Neural cell (in vitro differentiated cells): ENCODE results near the gene PHACTR1. TPM values are rescaled to one million over a fixed set of nuclear protein-coding genes. Genes with fewer than 3 reads are reported as not detected.

Experiments
- H2AFZ ChIP-seq: fragments of 200-600, 300-800 bp; sonication (generic), shearing (Covaris generic); 2 replicates; pipeline ENCODE4 v1.6.0; 2014; ENCODE audit warnings: low read depth, mild to moderate bottlenecking, antibody characterized with exemption, low read length, moderate library complexity
- H3F3A ChIP-seq: fragments of 200-600 bp; shearing (Covaris generic); 2 replicates; pipeline ENCODE4 v1.6.1; 2016; ENCODE audit warnings: mild to moderate bottlenecking, moderate library complexity, mixed read lengths, antibody characterized with exemption, low read length; ENCODE audit not compliant: insufficient read depth, poor library complexity, severe bottlenecking
- H3K27ac ChIP-seq: fragments of 200-600, 300-800 bp; sonication (generic), shearing (Covaris generic); 2 replicates; pipeline ENCODE4 v1.5.1; 2014; ENCODE audit warnings: mild to moderate bottlenecking, low read length, moderate library complexity
- H3K27me3 ChIP-seq: fragments of 300-800, 200-600 bp; sonication (generic), shearing (Covaris generic); 2 replicates; pipeline ENCODE4 v1.6.0; 2014; ENCODE audit warnings: mild to moderate bottlenecking, low read depth, low read length, moderate library complexity; ENCODE audit not compliant: insufficient read depth
- H3K36me3 ChIP-seq: fragments of 300-800, 200-600 bp; sonication (generic), shearing (Covaris generic); 2 replicates; pipeline ENCODE4 v1.5.1; 2014; ENCODE audit warnings: mild to moderate bottlenecking, antibody characterized with exemption, low read length, moderate library complexity; ENCODE audit not compliant: insufficient read depth
- H3K4me2 ChIP-seq: fragments of 300-800, 200-600 bp; sonication (generic), shearing (Covaris generic); 2 replicates; pipeline ENCODE4 v1.6.0; 2014; ENCODE audit warnings: mild to moderate bottlenecking, low read length
- H3K4me3 ChIP-seq: fragments of 300-800, 200-600 bp; sonication (generic), shearing (Covaris generic); 2 replicates; pipeline ENCODE4 v1.5.1; 2014; ENCODE audit warnings: mild to moderate bottlenecking, low read length, moderate library complexity
- H3K79me2 ChIP-seq: fragments of 200-600 bp; shearing (Covaris generic); replicated peaks from 2 replicates; pipeline ENCODE4 v1.6.0; 2014; ENCODE audit warnings: mild to moderate bottlenecking, low read length, moderate library complexity; ENCODE audit not compliant: insufficient read depth
- H3K9ac ChIP-seq: fragments of 300-800, 200-600 bp; sonication (generic), shearing (Covaris generic); 2 replicates; pipeline ENCODE4 v1.6.1; 2016; ENCODE audit warnings: mild to moderate bottlenecking, low read length, mixed read lengths
- H3K9me2 ChIP-seq: fragments of 200-600 bp; shearing (Covaris generic); 2 replicates; pipeline ENCODE4 v1.6.1; 2016; ENCODE audit warnings: mild to moderate bottlenecking, low read length, mixed read lengths; ENCODE audit not compliant: insufficient read depth
- H3K9me3 ChIP-seq: fragments of 200-600, 300-800 bp; sonication (generic), shearing (Covaris generic); 2 replicates; pipeline ENCODE4 v1.6.1; 2016; ENCODE audit warnings: mild to moderate bottlenecking, mixed run types, low read length, moderate library complexity, mixed read lengths
- H4K20me1 ChIP-seq: fragments of 200-600 bp; shearing (Covaris generic); 2 replicates; pipeline ENCODE4 v1.6.1; 2016; ENCODE audit warnings: mild to moderate bottlenecking, mixed run types; ENCODE audit not compliant: insufficient read depth
- EP300 ChIP-seq: fragments of 450-650 bp; conservative IDR thresholded peaks from 2 replicates; pipeline ENCODE4 v1.6.1; 2014; ENCODE audit warnings: antibody characterized with exemption, mild to moderate bottlenecking, moderate library complexity; ENCODE audit not compliant: poor library complexity, severe bottlenecking
- EZH2 ChIP-seq: fragments of 200-600, 300-800 bp; shearing (Covaris generic), sonication (generic); IDR thresholded peaks from 2 replicates; pipeline ENCODE4 v1.6.1; 2014; ENCODE audit warnings: antibody characterized with exemption, low read length, borderline replicate concordance, mild to moderate bottlenecking; ENCODE audit not compliant: insufficient read depth, poor library complexity, severe bottlenecking
- MXI1 ChIP-seq: fragments of 450-650 bp; conservative IDR thresholded peaks from 2 replicates; pipeline ENCODE4 v1.6.1; 2014; ENCODE audit warnings: antibody characterized with exemption, mild to moderate bottlenecking; ENCODE audit not compliant: poor library complexity, severe bottlenecking
- POLR2AphosphoS5 ChIP-seq: IDR thresholded peaks from 2 replicates; pipeline ENCODE4 v1.6.1; 2012
- RAD21 ChIP-seq: fragments of 450-650 bp; conservative IDR thresholded peaks from 2 replicates; pipeline ENCODE4 v1.6.1; 2014; ENCODE audit warnings: antibody characterized with exemption, mild to moderate bottlenecking, moderate library complexity
- SMC3 ChIP-seq: fragments of 450-650 bp; conservative IDR thresholded peaks from 2 replicates; pipeline ENCODE4 v1.6.1; 2014; ENCODE audit warnings: antibody characterized with exemption, mild to moderate bottlenecking, moderate library complexity; ENCODE audit not compliant: poor library complexity
- TAF1 ChIP-seq: IDR thresholded peaks from 2 replicates; pipeline ENCODE4 v1.6.1; 2012; ENCODE audit warnings: low read depth
- polyA plus RNA-seq: library from polyadenylated mRNA; depleted of rRNA; stranded (reverse); fragments of >200 nt; gene quantifications from 2 replicates; pipeline ENCODE4 v1.2.3, GENCODE V29; 2014
- TF ChIP-seq, protein P1 (sequence below): IDR thresholded peaks from 2 replicates; pipeline ENCODE4 v1.6.1; 2012; ENCODE audit warnings: borderline replicate concordance
- TF ChIP-seq, protein P2 (sequence below): fragments of 450-650 bp; IDR thresholded peaks from 2 replicates; pipeline ENCODE4 v1.5.1; 2014; ENCODE audit warnings: antibody characterized with exemption, mild to moderate bottlenecking, moderate library complexity; ENCODE audit not compliant: poor library complexity, severe bottlenecking

Gene PHACTR1
- polyA plus RNA-seq, 1 donor from 2014 or later, result 7.8 TPM

- Histone ChIP-seq H3F3A (no peaks in the 10 kb centered on the region), H3K79me2 (no peaks in the 10 kb centered on the region), H4K20me1 (no peaks in the 10 kb centered on the region), H3K4me3 (no peak overlapping the region), H3K9me3 (no peaks in the 10 kb centered on the region), H3K27ac (no peak overlapping the region), H3K4me2 (no peak overlapping the region), H3K9ac (no peak overlapping the region), H3K36me3 (peaks cover 25% of the 10 kb centered on the region), H3K27me3 (no peaks in the 10 kb centered on the region), H2AFZ (no peak overlapping the region), H3K9me2 (no peaks in the 10 kb centered on the region)
- no peak for TF ChIP-seq POLR2AphosphoS5
- TF ChIP-seq, protein P1, sequence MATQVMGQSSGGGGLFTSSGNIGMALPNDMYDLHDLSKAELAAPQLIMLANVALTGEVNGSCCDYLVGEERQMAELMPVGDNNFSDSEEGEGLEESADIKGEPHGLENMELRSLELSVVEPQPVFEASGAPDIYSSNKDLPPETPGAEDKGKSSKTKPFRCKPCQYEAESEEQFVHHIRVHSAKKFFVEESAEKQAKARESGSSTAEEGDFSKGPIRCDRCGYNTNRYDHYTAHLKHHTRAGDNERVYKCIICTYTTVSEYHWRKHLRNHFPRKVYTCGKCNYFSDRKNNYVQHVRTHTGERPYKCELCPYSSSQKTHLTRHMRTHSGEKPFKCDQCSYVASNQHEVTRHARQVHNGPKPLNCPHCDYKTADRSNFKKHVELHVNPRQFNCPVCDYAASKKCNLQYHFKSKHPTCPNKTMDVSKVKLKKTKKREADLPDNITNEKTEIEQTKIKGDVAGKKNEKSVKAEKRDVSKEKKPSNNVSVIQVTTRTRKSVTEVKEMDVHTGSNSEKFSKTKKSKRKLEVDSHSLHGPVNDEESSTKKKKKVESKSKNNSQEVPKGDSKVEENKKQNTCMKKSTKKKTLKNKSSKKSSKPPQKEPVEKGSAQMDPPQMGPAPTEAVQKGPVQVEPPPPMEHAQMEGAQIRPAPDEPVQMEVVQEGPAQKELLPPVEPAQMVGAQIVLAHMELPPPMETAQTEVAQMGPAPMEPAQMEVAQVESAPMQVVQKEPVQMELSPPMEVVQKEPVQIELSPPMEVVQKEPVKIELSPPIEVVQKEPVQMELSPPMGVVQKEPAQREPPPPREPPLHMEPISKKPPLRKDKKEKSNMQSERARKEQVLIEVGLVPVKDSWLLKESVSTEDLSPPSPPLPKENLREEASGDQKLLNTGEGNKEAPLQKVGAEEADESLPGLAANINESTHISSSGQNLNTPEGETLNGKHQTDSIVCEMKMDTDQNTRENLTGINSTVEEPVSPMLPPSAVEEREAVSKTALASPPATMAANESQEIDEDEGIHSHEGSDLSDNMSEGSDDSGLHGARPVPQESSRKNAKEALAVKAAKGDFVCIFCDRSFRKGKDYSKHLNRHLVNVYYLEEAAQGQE, result no peak
- no peak for TF ChIP-seq EZH2
- TF ChIP-seq, protein P2, sequence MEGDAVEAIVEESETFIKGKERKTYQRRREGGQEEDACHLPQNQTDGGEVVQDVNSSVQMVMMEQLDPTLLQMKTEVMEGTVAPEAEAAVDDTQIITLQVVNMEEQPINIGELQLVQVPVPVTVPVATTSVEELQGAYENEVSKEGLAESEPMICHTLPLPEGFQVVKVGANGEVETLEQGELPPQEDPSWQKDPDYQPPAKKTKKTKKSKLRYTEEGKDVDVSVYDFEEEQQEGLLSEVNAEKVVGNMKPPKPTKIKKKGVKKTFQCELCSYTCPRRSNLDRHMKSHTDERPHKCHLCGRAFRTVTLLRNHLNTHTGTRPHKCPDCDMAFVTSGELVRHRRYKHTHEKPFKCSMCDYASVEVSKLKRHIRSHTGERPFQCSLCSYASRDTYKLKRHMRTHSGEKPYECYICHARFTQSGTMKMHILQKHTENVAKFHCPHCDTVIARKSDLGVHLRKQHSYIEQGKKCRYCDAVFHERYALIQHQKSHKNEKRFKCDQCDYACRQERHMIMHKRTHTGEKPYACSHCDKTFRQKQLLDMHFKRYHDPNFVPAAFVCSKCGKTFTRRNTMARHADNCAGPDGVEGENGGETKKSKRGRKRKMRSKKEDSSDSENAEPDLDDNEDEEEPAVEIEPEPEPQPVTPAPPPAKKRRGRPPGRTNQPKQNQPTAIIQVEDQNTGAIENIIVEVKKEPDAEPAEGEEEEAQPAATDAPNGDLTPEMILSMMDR, result no peak
- no peak for TF ChIP-seq MXI1
- TF ChIP-seq TAF1, result no peak
- no peak for TF ChIP-seq RAD21
- TF ChIP-seq SMC3, result no peak
- TF ChIP-seq EP300, result no peak
Measured at GRCh38 chr6:13305288-13305687, 588.7 kb downstream of the PHACTR1 start.

- Histone ChIP-seq H3K36me3 (peaks cover 20% of the 10 kb centered on the region), H3K4me3 (no peak overlapping the region), H3K27ac (no peak overlapping the region), H3K9me3 (no peaks in the 10 kb centered on the region), H3K79me2 (no peaks in the 10 kb centered on the region), H2AFZ (no peak overlapping the region), H3K9ac (no peak overlapping the region), H3K4me2 (no peak overlapping the region), H4K20me1 (no peaks in the 10 kb centered on the region), H3K9me2 (no peaks in the 10 kb centered on the region), H3K27me3 (no peaks in the 10 kb centered on the region), H3F3A (no peaks in the 10 kb centered on the region)
- TF ChIP-seq MXI1 (no peak), EP300 (no peak), EZH2 (no peak), SMC3 (no peak), POLR2AphosphoS5 (no peak), RAD21 (no peak), TAF1 (no peak)
- TF ChIP-seq, protein P1, result no peak
- TF ChIP-seq, protein P2, result no peak
Measured at GRCh38 chr6:13305791-13306190, 589.2 kb downstream of the PHACTR1 start.
